SK-N-MC (cell line): Measurements from ENCODE around the gene POLA1.

Experiments used
- EZH2 ChIP-seq: fragments of 200-600 bp; sonication (generic); IDR thresholded peaks from one replicate; pipeline ENCODE4 v1.6.1; 2017; ENCODE audit warnings: antibody characterized with exemption
- POLR2AphosphoS5 ChIP-seq: IDR thresholded peaks from 2 replicates; pipeline ENCODE4 v1.6.1; 2012; ENCODE audit warnings: mild to moderate bottlenecking, low read depth, low read length, borderline replicate concordance

DNA sequence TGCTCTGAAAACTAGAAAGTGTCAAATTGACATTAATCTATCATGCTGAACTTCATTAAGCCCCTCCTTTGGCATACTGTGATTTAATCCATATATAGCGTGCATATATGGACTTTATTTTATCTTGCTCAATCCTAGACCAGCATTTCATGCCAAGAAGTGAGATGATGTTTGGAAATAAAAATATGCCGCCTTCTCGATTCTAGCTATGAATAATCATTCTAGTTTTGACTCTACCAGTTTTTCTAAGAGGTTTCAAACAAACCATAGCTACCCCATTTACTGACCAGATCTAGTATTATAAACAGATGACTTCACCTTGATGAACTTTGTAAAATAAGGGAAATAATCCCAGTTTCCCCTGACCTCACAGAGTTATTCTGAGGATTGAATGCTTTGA is 227.1 kb downstream of the POLA1 start:
- TF ChIP-seq EZH2, result no peak
- no peak for TF ChIP-seq POLR2AphosphoS5
